HepG2 (cell line): ENCODE data around the gene CFAP99. TPM values are rescaled to one million over a fixed set of nuclear protein-coding genes. Genes with fewer than 3 reads are reported as not detected.
A peak's percentile ranks its signal among the peaks of the same experiment; 100 is the strongest.

Experiments
- DPF2 ChIP-seq: sonication (generic); formaldehyde crosslinking; IDR thresholded peaks from 2 replicates; pipeline ENCODE4 v1.4.0; 2020; ENCODE audit warnings: mild to moderate bottlenecking, low read depth, missing genetic modification reagents, borderline replicate concordance
- GABPB1 ChIP-seq: IDR thresholded peaks from 2 replicates; pipeline ENCODE4 v1.6.1; 2016; ENCODE audit warnings: mild to moderate bottlenecking, missing genetic modification reagents, moderate library complexity, missing compliant biosample characterization
- LCORL ChIP-seq, 2 experiments: fragments of 450-650 bp in 1 of 2; sonication (generic) in 1 of 2; formaldehyde crosslinking in 1 of 2; IDR thresholded peaks; 2 replicates each; pipeline versions ENCODE4 v1.5.0 to v1.6.1; 2017 to 2020; ENCODE audit warnings: antibody characterized with exemption in 1 of 2, missing genetic modification reagents in 1 of 2
- MTF1 ChIP-seq: sonication (generic); formaldehyde crosslinking; IDR thresholded peaks from 2 replicates; pipeline ENCODE4 v1.5.0; 2020; ENCODE audit warnings: missing genetic modification reagents
- SIX1 ChIP-seq: sonication (generic); formaldehyde crosslinking; IDR thresholded peaks from 2 replicates; pipeline ENCODE4 v1.4.0; 2020; ENCODE audit warnings: missing genetic modification reagents, borderline replicate concordance
- SP1 ChIP-seq, 2 experiments: fragments of 450-650 bp in 1 of 2; sonication (generic) in 1 of 2; formaldehyde crosslinking in 1 of 2; IDR thresholded peaks; 2 replicates each; pipeline versions ENCODE4 v1.4.0 to v1.6.1; 2016 to 2020; ENCODE audit warnings: missing genetic modification reagents in 1 of 2
- ZKSCAN1 ChIP-seq: fragments of 150-350 bp; IDR thresholded peaks from 2 replicates; pipeline ENCODE4 v1.6.1; 2014; ENCODE audit warnings: low read length
- ZNF10 ChIP-seq: sonication (generic); formaldehyde crosslinking; IDR thresholded peaks from 2 replicates; pipeline ENCODE4 v1.4.0; 2020; ENCODE audit warnings: mild to moderate bottlenecking, low read depth, missing genetic modification reagents, borderline replicate concordance
- ZNF251 ChIP-seq: sonication (generic); formaldehyde crosslinking; IDR thresholded peaks from 2 replicates; pipeline ENCODE4 v1.9.0; 2021; ENCODE audit warnings: mild to moderate bottlenecking, missing genetic modification reagents
- ZNF501 ChIP-seq: sonication (generic); formaldehyde crosslinking; IDR thresholded peaks from 2 replicates; pipeline ENCODE4 v1.5.1; 2020; ENCODE audit warnings: mild to moderate bottlenecking, moderate library complexity, missing genetic modification reagents
- ZNF674 ChIP-seq: sonication (generic); formaldehyde crosslinking; IDR thresholded peaks from 2 replicates; pipeline ENCODE4 v1.5.0; 2020; ENCODE audit warnings: low read depth, mild to moderate bottlenecking, missing genetic modification reagents
- ZNF772 ChIP-seq: sonication (generic); formaldehyde crosslinking; IDR thresholded peaks from 2 replicates; pipeline ENCODE4 v1.5.0; 2020; ENCODE audit warnings: mild to moderate bottlenecking, missing genetic modification reagents
- polyA plus RNA-seq, 8 experiments: library from polyadenylated mRNA; depleted of rRNA in 3 of 8; stranded (reverse) in 7 of 8; unstranded in 1 of 8; fragments of >200 nt; fragmentation: Illumina TruSeq in 4 of 8; extraction: Trizol in 4 of 8; gene quantifications; 2 replicates each; pipeline versions ENCODE4 v1.2.1 to v1.2.3, GENCODE V29; 2011 to 2016; ENCODE audit warnings: low read depth in 4 of 8, missing spikeins in 1 of 8, mixed read lengths in 1 of 8; ENCODE audit not compliant: insufficient read depth in 1 of 8
- total RNA-seq, 5 experiments: library from RNA; depleted of rRNA; stranded (reverse); fragments of >200 nt; fragmentation: Illumina TruSeq; extraction: Trizol; gene quantifications; 2 replicates each; pipeline ENCODE4 v1.2.3, GENCODE V29; 2016; ENCODE audit warnings: low read depth in 1 of 5
- TF ChIP-seq, protein P1 (sequence below): sonication (generic); formaldehyde crosslinking; IDR thresholded peaks from 2 replicates; pipeline ENCODE4 v1.4.0; 2020; ENCODE audit warnings: missing genetic modification reagents
- TF ChIP-seq, protein P2 (sequence below): sonication (generic); formaldehyde crosslinking; IDR thresholded peaks from 2 replicates; pipeline ENCODE4 v1.9.0; 2022; ENCODE audit warnings: missing genetic modification reagents, mild to moderate bottlenecking, borderline replicate concordance
- TF ChIP-seq, protein P3 (sequence below): sonication (generic); formaldehyde crosslinking; IDR thresholded peaks from 2 replicates; pipeline ENCODE4 v1.4.0; 2020; ENCODE audit warnings: missing genetic modification reagents, borderline replicate concordance
- TF ChIP-seq, protein P4 (sequence below): sonication (generic); formaldehyde crosslinking; IDR thresholded peaks from 2 replicates; pipeline ENCODE4 v1.8.0; 2022; ENCODE audit warnings: mild to moderate bottlenecking, missing genetic modification reagents; ENCODE audit not compliant: insufficient replicate concordance

CFAP99 gene
- total and polyA plus RNA-seq, 2 of the 13 experiments (the other 11 are each of a cell fraction or from before 2014, with no cell fraction given), result not detected

DNA sequence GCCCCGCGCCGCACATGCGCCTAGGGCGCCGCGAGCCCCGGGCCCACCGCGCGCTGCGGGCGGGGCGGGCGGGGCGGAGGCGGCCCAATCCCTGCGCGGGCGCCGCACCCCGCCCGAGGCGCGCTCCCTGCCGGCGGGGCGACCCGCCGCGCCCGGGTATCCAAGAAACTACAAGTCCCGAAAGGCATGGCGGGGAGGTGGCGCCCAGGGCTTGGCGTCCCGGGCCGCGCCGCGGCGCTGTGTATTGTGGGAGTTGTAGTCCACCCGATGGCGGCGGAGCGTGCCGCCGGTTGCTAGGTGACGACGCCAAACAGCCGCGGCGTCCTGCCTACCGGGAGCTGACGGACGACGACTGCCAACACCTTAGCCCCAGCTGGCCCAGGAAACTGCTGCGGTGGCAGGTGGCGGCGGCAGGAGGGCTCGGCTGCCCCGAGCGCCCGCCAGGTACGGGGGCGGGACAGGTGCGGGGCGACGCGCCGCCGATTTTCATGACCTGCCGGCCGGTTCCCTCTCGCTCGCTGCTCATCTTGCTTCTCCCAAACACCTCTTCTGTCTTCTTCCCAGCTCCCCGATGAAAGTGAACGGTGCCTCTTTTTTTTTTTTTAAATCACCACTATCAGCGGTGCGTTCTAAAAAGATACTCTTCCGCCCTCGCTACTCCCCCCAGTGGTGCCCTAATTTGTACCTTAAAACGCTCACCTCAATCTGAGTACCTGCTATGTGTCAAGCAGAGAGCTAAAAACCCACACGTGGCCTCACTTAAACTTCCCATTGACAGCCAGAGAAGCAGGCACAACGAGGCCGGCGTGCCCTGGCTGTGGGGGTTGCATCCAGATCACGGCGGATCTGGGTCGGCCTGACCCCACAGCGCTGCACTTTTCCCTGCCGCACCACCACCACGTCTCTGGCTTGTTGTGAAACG lies at the start of gene CFAP99 (continued):
- TF ChIP-seq LCORL (IDR thresholded peaks at IDR 0.05) (no peak), LCORL (CRISPR knock-in tag; IDR thresholded peaks at IDR 0.05) (0 out of 2 replicates have a peak, but pooled peaks have one; percentile 65), ZNF501 (CRISPR knock-in tag) (no peak), GABPB1 (CRISPR knock-in tag) (peak; percentile 89), MTF1 (CRISPR knock-in tag) (no peak), ZKSCAN1 (no peak), SP1 (IDR thresholded peaks at IDR 0.05) (no peak), SP1 (CRISPR knock-in tag; IDR thresholded peaks at IDR 0.05) (peak; percentile 50; the same call in 1 of the 2 replicates), ZNF674 (CRISPR knock-in tag) (no peak), DPF2 (CRISPR knock-in tag) (no peak), SIX1 (CRISPR knock-in tag) (no peak), ZNF10 (CRISPR knock-in tag) (no peak), ZNF251 (CRISPR knock-in tag) (no peak), ZNF772 (CRISPR knock-in tag) (no peak)
- TF ChIP-seq, protein P1, sequence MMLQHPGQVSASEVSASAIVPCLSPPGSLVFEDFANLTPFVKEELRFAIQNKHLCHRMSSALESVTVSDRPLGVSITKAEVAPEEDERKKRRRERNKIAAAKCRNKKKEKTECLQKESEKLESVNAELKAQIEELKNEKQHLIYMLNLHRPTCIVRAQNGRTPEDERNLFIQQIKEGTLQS (CRISPR knock-in tag), result no peak
- TF ChIP-seq, protein P2, sequence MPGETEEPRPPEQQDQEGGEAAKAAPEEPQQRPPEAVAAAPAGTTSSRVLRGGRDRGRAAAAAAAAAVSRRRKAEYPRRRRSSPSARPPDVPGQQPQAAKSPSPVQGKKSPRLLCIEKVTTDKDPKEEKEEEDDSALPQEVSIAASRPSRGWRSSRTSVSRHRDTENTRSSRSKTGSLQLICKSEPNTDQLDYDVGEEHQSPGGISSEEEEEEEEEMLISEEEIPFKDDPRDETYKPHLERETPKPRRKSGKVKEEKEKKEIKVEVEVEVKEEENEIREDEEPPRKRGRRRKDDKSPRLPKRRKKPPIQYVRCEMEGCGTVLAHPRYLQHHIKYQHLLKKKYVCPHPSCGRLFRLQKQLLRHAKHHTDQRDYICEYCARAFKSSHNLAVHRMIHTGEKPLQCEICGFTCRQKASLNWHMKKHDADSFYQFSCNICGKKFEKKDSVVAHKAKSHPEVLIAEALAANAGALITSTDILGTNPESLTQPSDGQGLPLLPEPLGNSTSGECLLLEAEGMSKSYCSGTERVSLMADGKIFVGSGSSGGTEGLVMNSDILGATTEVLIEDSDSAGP, result peak; percentile 35; the same call in 1 of the 2 replicates
- TF ChIP-seq, protein P3, sequence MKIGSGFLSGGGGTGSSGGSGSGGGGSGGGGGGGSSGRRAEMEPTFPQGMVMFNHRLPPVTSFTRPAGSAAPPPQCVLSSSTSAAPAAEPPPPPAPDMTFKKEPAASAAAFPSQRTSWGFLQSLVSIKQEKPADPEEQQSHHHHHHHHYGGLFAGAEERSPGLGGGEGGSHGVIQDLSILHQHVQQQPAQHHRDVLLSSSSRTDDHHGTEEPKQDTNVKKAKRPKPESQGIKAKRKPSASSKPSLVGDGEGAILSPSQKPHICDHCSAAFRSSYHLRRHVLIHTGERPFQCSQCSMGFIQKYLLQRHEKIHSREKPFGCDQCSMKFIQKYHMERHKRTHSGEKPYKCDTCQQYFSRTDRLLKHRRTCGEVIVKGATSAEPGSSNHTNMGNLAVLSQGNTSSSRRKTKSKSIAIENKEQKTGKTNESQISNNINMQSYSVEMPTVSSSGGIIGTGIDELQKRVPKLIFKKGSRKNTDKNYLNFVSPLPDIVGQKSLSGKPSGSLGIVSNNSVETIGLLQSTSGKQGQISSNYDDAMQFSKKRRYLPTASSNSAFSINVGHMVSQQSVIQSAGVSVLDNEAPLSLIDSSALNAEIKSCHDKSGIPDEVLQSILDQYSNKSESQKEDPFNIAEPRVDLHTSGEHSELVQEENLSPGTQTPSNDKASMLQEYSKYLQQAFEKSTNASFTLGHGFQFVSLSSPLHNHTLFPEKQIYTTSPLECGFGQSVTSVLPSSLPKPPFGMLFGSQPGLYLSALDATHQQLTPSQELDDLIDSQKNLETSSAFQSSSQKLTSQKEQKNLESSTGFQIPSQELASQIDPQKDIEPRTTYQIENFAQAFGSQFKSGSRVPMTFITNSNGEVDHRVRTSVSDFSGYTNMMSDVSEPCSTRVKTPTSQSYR (CRISPR knock-in tag), result no peak
- TF ChIP-seq, protein P4, sequence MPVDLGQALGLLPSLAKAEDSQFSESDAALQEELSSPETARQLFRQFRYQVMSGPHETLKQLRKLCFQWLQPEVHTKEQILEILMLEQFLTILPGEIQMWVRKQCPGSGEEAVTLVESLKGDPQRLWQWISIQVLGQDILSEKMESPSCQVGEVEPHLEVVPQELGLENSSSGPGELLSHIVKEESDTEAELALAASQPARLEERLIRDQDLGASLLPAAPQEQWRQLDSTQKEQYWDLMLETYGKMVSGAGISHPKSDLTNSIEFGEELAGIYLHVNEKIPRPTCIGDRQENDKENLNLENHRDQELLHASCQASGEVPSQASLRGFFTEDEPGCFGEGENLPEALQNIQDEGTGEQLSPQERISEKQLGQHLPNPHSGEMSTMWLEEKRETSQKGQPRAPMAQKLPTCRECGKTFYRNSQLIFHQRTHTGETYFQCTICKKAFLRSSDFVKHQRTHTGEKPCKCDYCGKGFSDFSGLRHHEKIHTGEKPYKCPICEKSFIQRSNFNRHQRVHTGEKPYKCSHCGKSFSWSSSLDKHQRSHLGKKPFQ (CRISPR knock-in tag), result no peak
